OCI-LY1 (cell line): ENCODE measurements around the gene MYO3B.

Experiments
- EZH2 ChIP-seq: fragments of 200-600 bp; sonication (generic), shearing (Covaris generic); IDR thresholded peaks from 2 replicates; pipeline ENCODE4 v1.8.0; 2017; ENCODE audit warnings: borderline replicate concordance, mixed run types, mild to moderate bottlenecking, antibody characterized with exemption, low read length, moderate library complexity, mixed read lengths
- TF ChIP-seq, protein P1 (sequence below): fragments of 200-600 bp; sonication (generic), shearing (Covaris generic); IDR thresholded peaks from 2 replicates; pipeline ENCODE4 v1.5.1; 2017; ENCODE audit warnings: mild to moderate bottlenecking, antibody characterized with exemption, low read length, moderate library complexity, mixed read lengths

DNA sequence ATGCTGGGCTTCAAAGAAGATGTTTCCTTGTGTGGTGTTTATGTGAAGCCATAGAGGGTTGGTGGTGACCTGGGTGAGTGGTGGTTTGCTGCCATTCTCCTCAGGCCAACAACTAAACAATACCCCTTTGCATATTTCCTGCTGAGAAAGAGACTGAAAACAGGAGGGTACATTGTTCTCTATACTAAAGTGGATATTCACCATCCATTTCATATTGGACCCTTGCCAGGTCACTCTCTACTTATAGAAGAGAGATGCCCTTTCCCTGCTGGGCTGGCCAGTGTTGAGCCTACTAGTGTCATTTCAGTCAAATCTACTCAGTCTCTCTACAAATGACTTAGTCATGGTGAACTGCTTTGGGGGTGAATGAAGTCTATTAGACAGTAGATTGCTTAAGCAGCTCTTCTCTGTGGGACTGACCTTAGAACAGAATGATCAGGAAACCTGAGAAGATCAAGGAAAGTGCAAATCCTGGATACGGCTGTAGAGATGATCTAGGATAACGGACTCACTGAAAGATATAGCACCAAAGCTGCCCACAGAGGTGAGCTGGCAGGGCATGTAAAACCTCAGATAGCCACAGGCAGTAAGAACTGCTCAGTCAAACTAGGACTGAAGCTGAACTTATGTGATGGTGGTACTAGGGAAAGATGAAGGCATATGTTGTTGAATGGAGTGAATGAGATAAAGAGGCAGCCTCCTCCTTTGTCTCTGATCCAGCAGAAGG lies 154.9 kb downstream of the MYO3B start:
- TF ChIP-seq EZH2, result no peak
- TF ChIP-seq, protein P1, sequence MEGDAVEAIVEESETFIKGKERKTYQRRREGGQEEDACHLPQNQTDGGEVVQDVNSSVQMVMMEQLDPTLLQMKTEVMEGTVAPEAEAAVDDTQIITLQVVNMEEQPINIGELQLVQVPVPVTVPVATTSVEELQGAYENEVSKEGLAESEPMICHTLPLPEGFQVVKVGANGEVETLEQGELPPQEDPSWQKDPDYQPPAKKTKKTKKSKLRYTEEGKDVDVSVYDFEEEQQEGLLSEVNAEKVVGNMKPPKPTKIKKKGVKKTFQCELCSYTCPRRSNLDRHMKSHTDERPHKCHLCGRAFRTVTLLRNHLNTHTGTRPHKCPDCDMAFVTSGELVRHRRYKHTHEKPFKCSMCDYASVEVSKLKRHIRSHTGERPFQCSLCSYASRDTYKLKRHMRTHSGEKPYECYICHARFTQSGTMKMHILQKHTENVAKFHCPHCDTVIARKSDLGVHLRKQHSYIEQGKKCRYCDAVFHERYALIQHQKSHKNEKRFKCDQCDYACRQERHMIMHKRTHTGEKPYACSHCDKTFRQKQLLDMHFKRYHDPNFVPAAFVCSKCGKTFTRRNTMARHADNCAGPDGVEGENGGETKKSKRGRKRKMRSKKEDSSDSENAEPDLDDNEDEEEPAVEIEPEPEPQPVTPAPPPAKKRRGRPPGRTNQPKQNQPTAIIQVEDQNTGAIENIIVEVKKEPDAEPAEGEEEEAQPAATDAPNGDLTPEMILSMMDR, result no peak
